GM23248 (cell line): Measurements from ENCODE around the gene MPDZ. TPM values are rescaled to one million over a fixed set of nuclear protein-coding genes. Genes with fewer than 3 reads are reported as not detected.

Experiments used
- DNase-seq: peaks from one replicate; pipeline ENCODE4 v3.0.0-alpha.2; 2015
- H2AFZ ChIP-seq: fragments of 200-600 bp; sonication (generic); 2 replicates; pipeline ENCODE4 v1.6.1; 2016; ENCODE audit warnings: antibody characterized with exemption
- H3F3A ChIP-seq: fragments of 200-600 bp; sonication (generic); 2 replicates; pipeline ENCODE4 v1.6.1; 2016; ENCODE audit warnings: mild to moderate bottlenecking, antibody characterized with exemption, mixed run types; ENCODE audit not compliant: insufficient read depth
- H3K27ac ChIP-seq: fragments of 200-600 bp; sonication (generic); 2 replicates; pipeline ENCODE4 v1.5.1; 2016; ENCODE audit warnings: mild to moderate bottlenecking
- H3K27me3 ChIP-seq: fragments of 200-600 bp; sonication (generic); replicated peaks from 2 replicates; pipeline ENCODE4 v1.6.1; 2016; ENCODE audit warnings: mild to moderate bottlenecking; ENCODE audit not compliant: insufficient read depth
- H3K36me3 ChIP-seq: fragments of 200-600 bp; sonication (generic); 2 replicates; pipeline ENCODE4 v1.6.1; 2016; ENCODE audit warnings: low read depth, mild to moderate bottlenecking
- H3K4me1 ChIP-seq: fragments of 200-600 bp; sonication (generic); 2 replicates; pipeline ENCODE4 v1.6.1; 2016; ENCODE audit warnings: mild to moderate bottlenecking; ENCODE audit not compliant: insufficient read depth
- H3K4me2 ChIP-seq: fragments of 200-600 bp; sonication (generic); one replicate; pipeline ENCODE4 v1.6.1; 2016; ENCODE audit warnings: mild to moderate bottlenecking; ENCODE audit not compliant: unreplicated experiment
- H3K4me3 ChIP-seq: fragments of 200-600 bp; sonication (generic); 2 replicates; pipeline ENCODE4 v1.5.1; 2016; ENCODE audit warnings: mild to moderate bottlenecking
- H3K79me2 ChIP-seq: fragments of 200-600 bp; sonication (generic); 2 replicates; pipeline ENCODE4 v1.6.1; 2016; ENCODE audit warnings: mild to moderate bottlenecking; ENCODE audit not compliant: insufficient read depth
- H3K9ac ChIP-seq: fragments of 200-600 bp; sonication (generic); 2 replicates; pipeline ENCODE4 v1.6.1; 2016; ENCODE audit warnings: mild to moderate bottlenecking
- H3K9me2 ChIP-seq: fragments of 200-600 bp; sonication (generic); 2 replicates; pipeline ENCODE4 v1.6.1; 2016; ENCODE audit warnings: mixed run types, mild to moderate bottlenecking, moderate library complexity; ENCODE audit not compliant: insufficient read depth
- H3K9me3 ChIP-seq: fragments of 200-600 bp; sonication (generic); one replicate; pipeline ENCODE4 v1.6.1; 2017; ENCODE audit warnings: low read depth
- H4K20me1 ChIP-seq: fragments of 200-600 bp; sonication (generic); 2 replicates; pipeline ENCODE4 v1.6.0; 2016; ENCODE audit not compliant: insufficient read depth
- EZH2 ChIP-seq: fragments of 200-600 bp; sonication (generic); IDR thresholded peaks from 2 replicates; pipeline ENCODE4 v1.6.1; 2018; ENCODE audit warnings: antibody characterized with exemption, mild to moderate bottlenecking; ENCODE audit not compliant: insufficient read depth, poor library complexity, severe bottlenecking
- EZH2phosphoT487 ChIP-seq: fragments of 200-600 bp; sonication (generic); IDR thresholded peaks from 2 replicates; pipeline ENCODE4 v1.6.1; 2018; ENCODE audit warnings: antibody characterized with exemption, moderate library complexity, mild to moderate bottlenecking, low read depth; ENCODE audit not compliant: insufficient read depth
- WGBS, 2 experiments: methylation state at CpG; one replicate each; pipeline ENCODE4 v1.1.6; 2015 to 2017; ENCODE audit warnings: low lambda C conversion rate in 2 of 2, low coverage in 1 of 2; ENCODE audit errors: missing lambda C conversion rate in 2 of 2; 5-methylcytosine and 5-hydroxymethylcytosine counted together
- in situ Hi-C: fragments of 300-500 bp; cut with MboI; formaldehyde crosslinking; loops from 2 replicates; pipeline ENCODE4 v1.15.0; 2020
- polyA plus RNA-seq: library from polyadenylated mRNA; unstranded; fragments of >200 nt; fragmentation: Nextera tagmentation; extraction: Ambion mirVana; gene quantifications from 2 replicates; pipeline ENCODE4 v1.2.1, GENCODE V29; 2016
- total RNA-seq: library from RNA; depleted of rRNA; stranded (reverse); fragments of >200 nt; shearing (Covaris generic); gene quantifications from 2 replicates; pipeline ENCODE4 v1.2.3, GENCODE V29; 2014

The MPDZ gene
- total and polyA plus RNA-seq, 2 experiments from 2014 or later: 17.2 to 31.9 TPM

DNA sequence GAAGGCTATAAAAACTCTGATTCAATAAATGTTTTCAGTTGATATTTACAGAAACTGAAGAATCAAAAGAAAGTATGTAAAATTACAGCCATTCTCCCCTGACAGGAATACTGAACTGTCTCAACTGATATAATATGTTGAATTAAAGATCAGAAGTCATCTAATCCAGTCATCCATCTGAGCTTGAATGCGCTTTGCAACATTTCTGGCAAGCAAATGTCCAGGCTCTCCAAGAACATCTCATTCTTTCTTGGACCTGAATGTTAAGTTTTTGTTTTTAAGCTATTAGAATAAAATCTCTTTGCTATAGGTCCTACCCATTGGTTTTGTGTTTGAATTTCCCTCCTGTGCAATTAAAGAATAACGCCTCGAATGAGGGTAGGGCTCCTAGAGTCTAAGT lies 120.5 kb downstream of the MPDZ start:
- H3K9ac ChIP-seq: no peak overlapping the region
- no peak overlapping the region for H2AFZ ChIP-seq
- H3K4me2 ChIP-seq: no peak overlapping the region
- no peaks in the 10 kb centered on the region for H3K79me2 ChIP-seq
- no peak for TF ChIP-seq EZH2
- TF ChIP-seq EZH2phosphoT487: no peak
- H3K4me1 ChIP-seq: no peaks in the 10 kb centered on the region
- in situ Hi-C loops: no loop called here
- no peaks in the 10 kb centered on the region for H3K9me2 ChIP-seq
- DNase-seq: no peak
- no peak overlapping the region for H3K4me3 ChIP-seq
- 78 to 81% methylated on average over 3 of the region's 3 CpGs for WGBS, 2 experiments
- H3K27me3 ChIP-seq: no peaks in the 10 kb centered on the region
- peaks cover 14% of the 10 kb centered on the region; the same call in 1 of the 2 replicates for H3K36me3 ChIP-seq
- H4K20me1 ChIP-seq: no peaks in the 10 kb centered on the region
- H3K27ac ChIP-seq: no peak overlapping the region
- H3F3A ChIP-seq: no peaks in the 10 kb centered on the region
- H3K9me3 ChIP-seq: no peaks in the 10 kb centered on the region

GRCh38 chr9:13151489-13151888 lies 128.0 kb downstream of the MPDZ start:
- no peaks in the 10 kb centered on the region for H3K4me1 ChIP-seq
- H3K4me2 ChIP-seq: no peak overlapping the region
- no peaks in the 10 kb centered on the region for H3K9me2 ChIP-seq
- no peaks in the 10 kb centered on the region for H3K9me3 ChIP-seq
- no peak overlapping the region for H3K9ac ChIP-seq
- no peaks in the 10 kb centered on the region for H3K27me3 ChIP-seq
- H3K36me3 ChIP-seq: peaks cover 14% of the 10 kb centered on the region; the same call in 1 of the 2 replicates
- no peaks in the 10 kb centered on the region for H3K79me2 ChIP-seq
- TF ChIP-seq EZH2 (no peak), EZH2phosphoT487 (no peak)
- H2AFZ ChIP-seq: no peak overlapping the region
- DNase-seq: no peak
- H3K4me3 ChIP-seq: no peak overlapping the region
- in situ Hi-C loops: no loop called here
- no peaks in the 10 kb centered on the region for H4K20me1 ChIP-seq
- H3K27ac ChIP-seq: no peak overlapping the region
- WGBS, 2 experiments: 92 to 93% methylated on average over 1 of the region's 1 CpG
- H3F3A ChIP-seq: no peaks in the 10 kb centered on the region

- no peak overlapping the region for H3K9ac ChIP-seq
- H2AFZ ChIP-seq: no peak overlapping the region
- H3F3A ChIP-seq: no peaks in the 10 kb centered on the region
- no peaks in the 10 kb centered on the region for H3K79me2 ChIP-seq
- no peak for DNase-seq
- H4K20me1 ChIP-seq: no peaks in the 10 kb centered on the region
- 0 out of 2 replicates have a peak, but pooled peaks cover 15% of the 10 kb centered on the region for H3K36me3 ChIP-seq
- H3K9me2 ChIP-seq: no peaks in the 10 kb centered on the region
- H3K27ac ChIP-seq: no peak overlapping the region
- H3K4me2 ChIP-seq: no peak overlapping the region
- H3K9me3 ChIP-seq: no peaks in the 10 kb centered on the region
- no peaks in the 10 kb centered on the region for H3K27me3 ChIP-seq
- TF ChIP-seq EZH2 (no peak), EZH2phosphoT487 (no peak)
- in situ Hi-C loops: no loop called here
- H3K4me1 ChIP-seq: no peaks in the 10 kb centered on the region
- H3K4me3 ChIP-seq: no peak overlapping the region
Observed at GRCh38 chr9:13149454-13149853, 130.0 kb downstream of the MPDZ start.

DNA sequence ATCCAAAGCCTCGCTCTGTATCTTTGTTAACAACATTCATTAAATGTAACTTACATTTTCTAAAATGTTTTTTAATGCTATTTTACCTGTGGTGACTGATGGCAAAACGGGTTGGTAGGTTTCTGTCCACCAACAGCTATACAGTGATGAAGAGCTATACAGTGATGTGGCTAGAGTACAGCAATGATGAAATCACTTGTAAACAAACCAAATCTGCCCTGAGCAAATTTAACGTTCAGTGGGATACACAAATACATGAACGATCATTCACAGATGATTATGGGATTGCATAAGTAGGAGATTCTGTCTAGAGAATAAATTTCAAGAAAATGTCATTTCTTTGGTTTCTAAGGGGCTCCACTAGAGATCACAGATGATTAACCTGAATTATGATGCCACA lies 132.7 kb downstream of the MPDZ start:
- Histone ChIP-seq H3F3A (no peaks in the 10 kb centered on the region), H3K36me3 (0 out of 2 replicates have a peak, but pooled peaks cover 15% of the 10 kb centered on the region), H3K4me2 (no peak overlapping the region), H3K9ac (no peak overlapping the region), H3K27me3 (no peaks in the 10 kb centered on the region), H3K27ac (no peak overlapping the region), H3K9me3 (no peaks in the 10 kb centered on the region), H4K20me1 (no peaks in the 10 kb centered on the region), H3K4me1 (no peaks in the 10 kb centered on the region), H2AFZ (no peak overlapping the region), H3K4me3 (no peak overlapping the region), H3K79me2 (no peaks in the 10 kb centered on the region), H3K9me2 (no peaks in the 10 kb centered on the region)
- in situ Hi-C loops: no loop called here
- TF ChIP-seq EZH2phosphoT487 (no peak), EZH2 (no peak)
- 87 to 93% methylated on average over 4 of the region's 4 CpGs for WGBS, 2 experiments
- no peak for DNase-seq

DNA sequence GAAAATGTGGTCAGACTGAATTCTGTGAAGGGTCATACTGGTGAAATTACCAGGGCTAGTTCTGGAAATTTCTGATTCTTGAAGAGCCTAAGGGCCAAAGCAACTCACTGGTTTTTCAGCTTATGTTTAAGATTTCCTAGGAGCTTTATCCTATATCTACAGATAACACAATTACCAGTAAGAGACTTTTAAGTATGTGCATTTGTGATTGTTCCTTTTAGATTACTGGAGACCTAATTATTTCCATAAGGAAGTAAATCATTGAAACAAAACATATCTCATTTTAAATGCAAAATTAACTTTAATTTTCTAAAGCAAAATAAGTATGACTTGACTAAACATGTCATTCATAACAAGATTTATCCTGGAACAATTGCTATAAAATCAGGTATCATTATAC lies 134.2 kb downstream of the MPDZ start:
- no peak overlapping the region for H3K4me3 ChIP-seq
- H3K4me2 ChIP-seq: no peak overlapping the region
- H3K9me3 ChIP-seq: no peaks in the 10 kb centered on the region
- H3F3A ChIP-seq: peaks cover 9% of the 10 kb centered on the region
- H3K9me2 ChIP-seq: no peaks in the 10 kb centered on the region
- H3K4me1 ChIP-seq: peaks cover 13% of the 10 kb centered on the region
- no peaks in the 10 kb centered on the region for H3K79me2 ChIP-seq
- no peaks in the 10 kb centered on the region for H3K27me3 ChIP-seq
- in situ Hi-C loops: no loop called here
- H4K20me1 ChIP-seq: no peaks in the 10 kb centered on the region
- no peak for DNase-seq
- no peak overlapping the region for H3K27ac ChIP-seq
- 0 out of 2 replicates have a peak, but pooled peaks cover 15% of the 10 kb centered on the region for H3K36me3 ChIP-seq
- no peak overlapping the region for H2AFZ ChIP-seq
- no peak for TF ChIP-seq EZH2phosphoT487
- TF ChIP-seq EZH2: no peak
- H3K9ac ChIP-seq: no peak overlapping the region
